IPS-20b (cell line): ENCODE data around the gene CDC42EP1.

Experiments used
- H3K27ac ChIP-seq: one replicate; pipeline ENCODE4 v1.5.1; 2013; ENCODE audit warnings: low read length
- H3K27me3 ChIP-seq: 2 replicates; pipeline ENCODE4 v1.6.1; 2013; ENCODE audit warnings: mild to moderate bottlenecking, low read length, inconsistent platforms; ENCODE audit not compliant: insufficient read depth
- H3K36me3 ChIP-seq: 2 replicates; pipeline ENCODE4 v1.6.1; 2013; ENCODE audit warnings: low read depth, mild to moderate bottlenecking, inconsistent platforms, low read length, moderate library complexity; ENCODE audit not compliant: insufficient read depth
- H3K4me1 ChIP-seq: 2 replicates; pipeline ENCODE4 v1.6.1; 2013; ENCODE audit warnings: mild to moderate bottlenecking, control low read depth, inconsistent platforms, low read length, moderate library complexity; ENCODE audit not compliant: insufficient read depth
- H3K4me3 ChIP-seq: 2 replicates; pipeline ENCODE4 v1.5.1; 2013; ENCODE audit warnings: mild to moderate bottlenecking, low read length, inconsistent platforms
- H3K9ac ChIP-seq: 2 replicates; pipeline ENCODE4 v1.6.1; 2013; ENCODE audit warnings: low read depth, mild to moderate bottlenecking, inconsistent platforms, low read length, moderate library complexity
- H3K9me3 ChIP-seq: 2 replicates; pipeline ENCODE4 v1.6.1; 2013; ENCODE audit warnings: mild to moderate bottlenecking, low read depth, low read length, inconsistent platforms; ENCODE audit not compliant: insufficient read depth

CDC42EP1 gene, protein sequence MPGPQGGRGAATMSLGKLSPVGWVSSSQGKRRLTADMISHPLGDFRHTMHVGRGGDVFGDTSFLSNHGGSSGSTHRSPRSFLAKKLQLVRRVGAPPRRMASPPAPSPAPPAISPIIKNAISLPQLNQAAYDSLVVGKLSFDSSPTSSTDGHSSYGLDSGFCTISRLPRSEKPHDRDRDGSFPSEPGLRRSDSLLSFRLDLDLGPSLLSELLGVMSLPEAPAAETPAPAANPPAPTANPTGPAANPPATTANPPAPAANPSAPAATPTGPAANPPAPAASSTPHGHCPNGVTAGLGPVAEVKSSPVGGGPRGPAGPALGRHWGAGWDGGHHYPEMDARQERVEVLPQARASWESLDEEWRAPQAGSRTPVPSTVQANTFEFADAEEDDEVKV

DNA sequence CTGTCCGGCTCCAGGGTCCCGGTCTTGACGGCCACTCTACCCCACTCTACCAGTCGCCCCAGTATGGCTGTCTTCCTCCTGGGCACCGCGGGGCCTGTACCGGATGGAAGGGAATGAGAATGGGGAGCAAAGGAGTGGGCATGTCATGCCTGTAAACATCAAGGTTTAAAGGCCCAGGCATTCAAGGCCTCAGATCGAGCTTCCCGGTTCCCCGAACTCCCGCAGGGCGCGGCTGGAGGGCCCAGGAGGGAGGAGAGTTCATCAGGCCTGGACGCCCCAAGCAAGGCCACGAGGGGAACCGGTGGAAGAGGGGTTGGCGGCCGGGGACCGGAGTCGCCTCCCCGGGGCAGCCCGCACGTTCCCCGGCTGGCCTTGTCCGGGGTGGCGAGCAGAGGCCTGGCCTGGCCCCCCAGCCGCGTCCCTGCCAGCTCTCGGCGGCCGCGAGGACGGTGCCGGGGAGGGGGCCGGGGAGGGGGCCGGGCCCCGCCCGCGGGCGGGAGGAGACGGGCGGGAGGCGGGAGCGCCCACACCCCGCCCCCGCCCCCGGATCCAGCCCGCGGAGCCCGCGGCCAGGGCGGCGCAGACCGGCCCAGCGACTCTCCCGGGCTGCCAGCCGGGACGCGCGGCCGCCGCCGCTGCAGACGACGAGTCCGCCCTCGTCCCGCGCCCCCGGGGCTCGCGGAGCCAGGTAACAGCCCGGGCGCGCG, at the start of gene CDC42EP1:
TSS of gene CDC42EP1 (plus strand) at position 580 of the 707 bp plus-strand sequence. CDS start 5,870 bp downstream, outside the sequence.
- Histone ChIP-seq H3K27ac (no peak within 1 kb of the TSS), H3K9ac (peak within 1 kb of the TSS; percentile 46; the same call in 1 of the 2 replicates), H3K27me3 (peaks cover 63% of the 10 kb centered on the region), H3K4me3 (peak within 1 kb of the TSS; percentile 65), H3K4me1 (peaks cover 37% of the 10 kb centered on the region), H3K36me3 (no peaks in the 10 kb centered on the region), H3K9me3 (no peaks in the 10 kb centered on the region)

DNA sequence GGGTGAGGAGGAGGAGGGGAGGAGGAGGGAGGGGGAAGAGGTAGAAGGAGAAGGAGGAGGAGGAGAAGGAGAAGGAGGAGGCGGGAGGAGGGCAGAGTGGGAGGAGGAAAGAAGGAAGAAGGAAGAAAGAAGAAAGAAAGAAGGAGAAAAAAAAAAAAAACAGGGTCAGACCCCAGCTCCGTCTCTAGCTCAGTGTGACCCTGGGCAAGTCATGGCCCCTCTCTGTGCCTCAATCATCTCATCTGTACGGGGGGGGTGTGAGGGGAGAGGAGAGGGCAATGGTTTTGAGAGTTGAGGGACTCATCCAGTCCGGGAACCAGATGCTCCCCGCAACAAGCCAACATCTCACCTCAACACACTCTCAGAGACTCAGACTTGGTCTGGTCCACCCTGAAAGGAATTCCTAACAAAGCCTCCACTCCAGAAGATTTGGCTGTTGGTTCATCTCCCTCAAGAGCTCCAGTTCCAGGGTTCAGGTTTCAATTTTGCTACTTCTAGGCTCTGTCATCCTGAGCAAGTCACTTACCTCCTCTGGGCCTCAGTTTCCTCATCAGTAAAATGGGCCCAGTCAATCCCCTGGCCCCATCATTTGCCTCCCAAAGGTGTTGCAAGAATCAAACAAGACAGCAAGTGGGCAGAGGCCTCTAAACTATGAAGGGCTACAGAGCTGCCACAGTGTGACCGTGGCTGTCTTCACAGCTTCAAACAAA, 48.7 kb upstream of the CDC42EP1 start:
- H3K27ac ChIP-seq: no peak overlapping the region

DNA sequence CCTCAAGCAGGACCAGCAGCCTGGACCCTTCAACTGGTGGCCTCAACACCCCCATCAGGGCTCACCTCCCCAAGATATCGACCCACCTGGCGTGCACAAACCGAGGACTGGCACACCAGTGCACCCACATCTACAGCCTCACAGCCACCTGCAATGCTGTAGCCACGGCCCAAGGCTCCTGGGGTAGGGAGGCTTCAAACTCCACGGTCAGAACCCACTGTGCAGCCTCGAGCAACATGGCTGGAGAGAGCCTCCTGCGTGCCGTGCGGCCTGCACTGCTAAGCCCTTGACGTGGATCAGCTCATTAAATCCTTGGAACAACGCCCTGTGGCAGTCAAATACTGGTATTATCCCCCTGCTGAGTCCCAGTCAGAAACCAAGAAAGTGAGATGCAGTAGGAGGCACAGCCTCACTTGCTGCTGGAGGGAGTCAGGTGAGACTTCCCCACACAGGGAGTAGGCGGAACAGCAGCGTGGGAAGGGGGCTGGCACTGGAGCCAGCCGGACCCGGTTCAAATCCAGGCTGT, 45.7 kb upstream of the CDC42EP1 start:
- no peaks in the 10 kb centered on the region for H3K36me3 ChIP-seq
- H3K27ac ChIP-seq: no peak overlapping the region
- peaks cover 3% of the 10 kb centered on the region; the same call in 1 of the 2 replicates for H3K4me1 ChIP-seq

More for the DNA sequence above, 48.7 kb upstream of the CDC42EP1 start:
- Histone ChIP-seq H3K9ac (no peak overlapping the region; the same call in 1 of the 2 replicates), H3K36me3 (no peaks in the 10 kb centered on the region), H3K4me3 (no peak overlapping the region), H3K27me3 (no peaks in the 10 kb centered on the region), H3K4me1 (peaks cover 3% of the 10 kb centered on the region; the same call in 1 of the 2 replicates), H3K9me3 (no peaks in the 10 kb centered on the region; the same call in 1 of the 2 replicates)

DNA sequence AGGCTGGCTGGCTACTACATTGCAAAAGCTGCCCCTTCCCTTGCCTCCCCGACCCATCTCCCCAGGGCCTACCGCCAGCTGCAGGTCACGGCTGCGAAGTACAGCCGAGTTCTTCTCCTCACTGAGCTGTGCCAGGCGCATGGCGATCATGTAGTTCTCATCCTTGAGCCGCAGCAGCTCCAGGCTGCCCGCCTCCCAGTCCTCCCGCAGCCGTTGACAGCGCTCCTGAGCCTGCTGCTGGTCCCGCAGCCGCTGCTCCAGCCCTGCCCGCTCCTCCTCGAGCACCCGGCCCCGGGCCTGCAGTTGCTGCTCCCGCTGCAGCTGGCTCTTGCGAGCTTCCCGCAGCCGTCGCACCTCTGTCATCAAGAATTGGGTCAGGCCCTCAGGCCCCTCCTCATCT, 44.4 kb upstream of the CDC42EP1 start:
- Histone ChIP-seq H3K27me3 (peaks cover 32% of the 10 kb centered on the region), H3K9ac (no peak overlapping the region), H3K4me3 (no peak overlapping the region), H3K4me1 (peaks cover 3% of the 10 kb centered on the region; the same call in 1 of the 2 replicates), H3K27ac (no peak overlapping the region), H3K36me3 (no peaks in the 10 kb centered on the region), H3K9me3 (no peaks in the 10 kb centered on the region; the same call in 1 of the 2 replicates)

More for the DNA sequence above, 45.7 kb upstream of the CDC42EP1 start:
- Histone ChIP-seq H3K27me3 (peaks cover 19% of the 10 kb centered on the region), H3K4me3 (no peak overlapping the region), H3K9me3 (no peaks in the 10 kb centered on the region; the same call in 1 of the 2 replicates), H3K9ac (no peak overlapping the region)

DNA sequence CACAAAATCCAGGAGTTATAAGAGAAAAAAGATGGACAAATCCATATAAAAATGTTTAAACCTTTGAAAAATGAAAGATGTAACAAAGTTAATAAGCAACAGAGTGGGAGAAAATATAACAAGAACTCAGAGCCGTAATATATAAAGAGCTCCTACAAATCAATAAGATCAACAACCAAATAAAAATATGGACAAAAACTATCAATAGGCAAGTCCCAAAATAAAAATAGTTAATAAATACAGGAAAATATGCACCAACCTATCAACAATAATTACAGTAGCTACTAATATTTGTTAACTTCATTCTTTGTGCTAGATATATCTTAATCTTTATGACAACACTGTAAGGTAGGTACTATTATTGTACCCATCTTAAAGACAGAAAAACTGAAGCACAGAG, 43.8 kb upstream of the CDC42EP1 start:
- Histone ChIP-seq H3K4me3 (no peak overlapping the region), H3K27me3 (peaks cover 37% of the 10 kb centered on the region), H3K9ac (no peak overlapping the region), H3K9me3 (no peaks in the 10 kb centered on the region; the same call in 1 of the 2 replicates), H3K27ac (no peak overlapping the region), H3K36me3 (no peaks in the 10 kb centered on the region), H3K4me1 (peaks cover 3% of the 10 kb centered on the region; the same call in 1 of the 2 replicates)

DNA sequence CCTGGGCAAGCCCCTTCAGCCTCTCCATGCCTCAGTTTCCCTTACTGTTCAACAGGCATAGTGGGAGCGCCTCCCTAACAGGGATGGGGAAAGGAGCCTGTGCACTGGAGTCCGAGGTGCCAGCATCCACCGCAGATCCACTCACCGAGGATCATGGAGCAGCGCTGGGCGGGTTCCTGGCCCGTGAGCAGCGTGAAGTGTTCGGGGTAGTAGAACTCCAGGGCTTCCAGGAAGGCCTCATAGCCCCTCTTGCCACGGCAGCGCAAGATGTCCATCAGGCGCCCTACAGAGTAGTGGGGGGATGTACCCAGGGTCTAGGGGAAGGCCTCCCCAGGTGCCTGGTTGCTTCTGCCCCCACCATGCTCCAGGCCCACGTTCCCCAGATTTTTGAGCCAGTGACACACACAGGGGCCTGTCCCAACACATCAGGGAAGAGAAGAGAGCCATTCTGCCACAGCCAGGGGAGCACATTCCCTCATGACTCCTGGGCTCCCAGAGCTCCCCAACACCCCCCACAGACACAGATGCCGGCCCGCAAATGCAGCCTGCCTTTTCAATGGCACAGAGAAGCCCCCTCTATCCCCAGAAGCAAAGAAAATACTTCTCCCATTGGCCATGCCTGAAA, 42.3 kb upstream of the CDC42EP1 start:
- Histone ChIP-seq H3K9ac (no peak overlapping the region), H3K4me3 (peak overlapping the region; percentile 60; the same call in 1 of the 2 replicates), H3K9me3 (no peaks in the 10 kb centered on the region; the same call in 1 of the 2 replicates), H3K4me1 (no peaks in the 10 kb centered on the region), H3K27me3 (peaks cover 42% of the 10 kb centered on the region), H3K27ac (no peak overlapping the region), H3K36me3 (no peaks in the 10 kb centered on the region)

DNA sequence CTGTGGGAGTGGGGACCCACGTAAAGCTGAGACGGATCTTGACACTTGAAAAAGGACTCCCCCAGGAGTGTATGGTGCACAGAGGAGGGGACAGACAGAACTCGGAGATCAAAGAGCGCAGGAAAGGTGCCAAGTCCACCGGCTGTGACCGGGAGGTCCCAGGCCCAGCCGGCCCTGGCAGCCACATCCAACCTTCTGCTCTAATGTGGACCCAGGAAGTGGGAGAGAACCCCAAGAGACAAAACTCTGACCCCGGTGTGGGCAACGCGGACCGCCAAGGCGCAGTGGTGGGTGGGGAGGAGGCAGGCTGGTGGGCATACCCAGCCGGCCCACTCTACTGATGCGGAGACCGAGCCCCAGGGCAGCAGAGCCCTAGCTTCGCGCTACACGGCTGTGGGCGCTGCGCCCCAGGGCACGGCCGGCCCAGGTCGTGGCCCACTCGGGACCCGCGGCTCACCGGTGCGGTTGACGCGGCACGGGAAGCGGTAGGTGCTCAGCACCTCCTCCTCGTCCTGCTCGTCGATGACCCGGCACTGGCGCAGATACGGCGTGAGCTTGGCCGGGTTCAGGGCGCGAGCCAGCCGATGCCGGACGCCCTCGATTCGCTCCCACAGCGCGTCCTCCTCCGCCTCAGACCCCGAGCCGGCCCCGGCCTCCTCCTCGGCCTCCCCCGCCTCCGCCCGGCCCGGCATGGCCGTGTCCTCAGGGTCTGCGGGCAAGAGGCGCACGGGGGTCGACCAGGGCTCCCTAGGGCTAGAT, 41.6 kb upstream of the CDC42EP1 start:
- Histone ChIP-seq H3K27ac (no peak overlapping the region), H3K9me3 (no peaks in the 10 kb centered on the region; the same call in 1 of the 2 replicates), H3K27me3 (peaks cover 42% of the 10 kb centered on the region), H3K36me3 (no peaks in the 10 kb centered on the region), H3K4me1 (no peaks in the 10 kb centered on the region), H3K4me3 (peak overlapping the region; percentile 60; the same call in 1 of the 2 replicates), H3K9ac (no peak overlapping the region)

DNA sequence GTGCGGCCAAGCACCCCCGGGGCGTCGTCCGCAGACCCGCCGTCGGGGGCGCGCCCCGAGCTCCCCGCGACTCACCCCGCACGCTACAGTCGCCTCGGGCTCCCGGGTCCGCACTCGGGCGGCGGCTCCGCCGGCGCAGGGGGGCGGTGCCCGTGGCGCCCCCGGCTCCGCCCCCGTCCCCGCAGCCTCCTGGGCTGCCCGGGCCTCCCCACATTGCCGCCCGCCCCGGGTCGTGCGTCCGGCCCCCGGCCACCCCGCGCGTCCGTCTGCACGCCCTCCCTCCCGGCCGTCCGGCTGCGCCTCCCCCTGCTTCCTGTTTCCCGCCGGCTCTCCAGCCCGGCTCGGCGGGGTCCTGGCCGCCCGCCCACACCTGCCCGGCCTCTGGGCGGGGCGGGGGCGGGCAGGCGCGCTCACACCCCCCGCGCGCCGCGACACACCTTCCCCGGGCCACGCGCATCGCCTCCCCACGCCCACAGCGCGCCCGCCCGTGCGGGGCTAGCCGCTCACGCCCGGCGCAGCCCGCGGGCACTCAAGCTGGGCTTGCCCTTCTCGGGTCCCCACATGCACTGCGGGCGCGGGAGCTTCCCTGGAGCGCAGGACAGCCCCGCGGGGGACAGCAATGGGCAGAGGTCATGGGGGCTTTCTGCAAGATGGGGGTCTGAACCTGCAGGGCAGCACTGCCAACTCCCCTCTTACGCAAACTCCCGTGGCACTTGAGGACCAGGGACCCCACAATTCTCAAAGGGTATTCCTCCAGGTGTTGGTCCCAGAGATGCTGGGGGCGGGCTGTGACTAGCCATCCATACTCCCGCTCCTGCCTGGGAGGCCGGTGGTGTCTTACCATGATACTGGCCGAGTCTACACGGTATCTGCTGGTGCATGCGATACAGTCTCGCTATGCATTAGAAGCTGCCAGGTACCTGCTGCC, 40.7 kb upstream of the CDC42EP1 start, which contains the start of gene CARD10:
TSS of gene CARD10 (minus strand) at position 148 of the 928 bp plus-strand sequence. CDS start 215 bp downstream, outside the sequence.
- H3K36me3 ChIP-seq: no peaks in the 10 kb centered on the region
- H3K9me3 ChIP-seq: no peaks in the 10 kb centered on the region; the same call in 1 of the 2 replicates
- H3K27ac ChIP-seq: no peak within 1 kb of the TSS
- H3K4me1 ChIP-seq: no peaks in the 10 kb centered on the region
- peaks cover 42% of the 10 kb centered on the region for H3K27me3 ChIP-seq
- peak within 1 kb of the TSS; percentile 60 for H3K4me3 ChIP-seq
- H3K9ac ChIP-seq: no peak within 1 kb of the TSS

DNA sequence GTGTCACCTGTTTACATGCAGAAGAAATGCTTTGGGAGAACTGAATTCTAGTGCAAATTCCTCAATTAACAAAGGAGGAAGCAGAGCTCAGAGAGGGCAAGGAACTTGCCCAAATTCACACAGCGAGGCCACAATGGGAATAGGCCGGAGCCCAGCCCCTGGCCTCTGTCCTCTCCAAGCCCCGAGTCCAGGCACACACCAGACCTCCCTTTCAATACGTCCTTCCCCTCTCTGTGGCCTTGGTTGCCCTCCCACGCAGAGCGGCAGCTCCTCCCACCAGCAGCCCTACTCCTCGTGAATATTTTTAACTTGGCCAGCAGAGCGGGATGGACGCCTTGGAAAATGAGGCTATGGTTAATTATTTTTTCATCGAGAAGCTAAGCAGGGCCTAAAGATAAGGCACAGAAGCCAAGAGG, 39.5 kb upstream of the CDC42EP1 start:
- Histone ChIP-seq H3K4me1 (no peaks in the 10 kb centered on the region; the same call in 1 of the 2 replicates), H3K9me3 (no peaks in the 10 kb centered on the region; the same call in 1 of the 2 replicates), H3K9ac (no peak overlapping the region), H3K36me3 (no peaks in the 10 kb centered on the region), H3K4me3 (no peak overlapping the region), H3K27me3 (peaks cover 42% of the 10 kb centered on the region), H3K27ac (no peak overlapping the region)
